HG03159 (cell line): Measurements from ENCODE around the gene TAGLN2.
A peak's percentile ranks its signal among the peaks of the same experiment; 100 is the strongest.

Source experiments
- ATAC-seq: cut with Tn5 transposase; IDR thresholded peaks from one replicate; pipeline ENCODE4 v1.9.1; 2021; ENCODE audit warnings: mild to moderate bottlenecking, moderate library complexity; ENCODE audit not compliant: unreplicated experiment

Gene TAGLN2

GRCh38 chr1:159924791-159925718 is at the start of gene TAGLN2:
TAGLN2 (minus strand) TSS chr1:159925507; CDS start chr1:159920509, 4,998 bp downstream.
- ATAC-seq = peak; percentile 50

DNA sequence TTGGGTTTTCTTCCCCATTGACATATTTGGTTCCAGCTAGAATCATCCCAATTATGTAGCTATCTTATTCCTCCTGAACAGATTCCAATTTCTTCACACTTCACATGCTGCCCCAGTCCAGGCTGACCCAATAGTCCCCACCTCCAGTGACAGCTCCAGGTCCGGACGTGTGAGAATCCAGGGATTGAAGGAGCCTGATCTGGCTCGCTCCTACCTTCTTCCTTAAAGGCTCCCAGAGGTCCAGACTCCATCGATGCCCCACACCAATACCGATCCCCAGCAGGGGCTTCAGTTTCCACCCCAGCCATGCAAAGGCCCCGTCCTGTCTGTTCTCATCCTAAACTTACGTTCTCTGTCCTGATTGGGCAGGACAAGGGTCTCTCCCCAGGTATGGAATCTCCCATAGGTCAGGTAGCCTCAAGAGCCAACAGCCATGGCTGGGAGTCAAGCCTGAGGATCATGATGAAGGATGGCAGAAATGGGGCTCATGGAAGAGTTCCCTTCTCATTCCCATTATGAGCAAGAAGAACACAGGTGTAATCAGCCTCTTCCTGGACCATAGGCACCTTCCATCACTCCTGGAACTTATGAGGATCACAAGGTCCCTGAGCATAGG is 49.2 kb upstream of the TAGLN2 start:
- ATAC-seq = no peak

GRCh38 chr1:159973350-159973940 is 48.1 kb upstream of the TAGLN2 start:
- no peak for ATAC-seq

- no peak for ATAC-seq
Observed at GRCh38 chr1:159972443-159973205, 47.3 kb upstream of the TAGLN2 start.

DNA sequence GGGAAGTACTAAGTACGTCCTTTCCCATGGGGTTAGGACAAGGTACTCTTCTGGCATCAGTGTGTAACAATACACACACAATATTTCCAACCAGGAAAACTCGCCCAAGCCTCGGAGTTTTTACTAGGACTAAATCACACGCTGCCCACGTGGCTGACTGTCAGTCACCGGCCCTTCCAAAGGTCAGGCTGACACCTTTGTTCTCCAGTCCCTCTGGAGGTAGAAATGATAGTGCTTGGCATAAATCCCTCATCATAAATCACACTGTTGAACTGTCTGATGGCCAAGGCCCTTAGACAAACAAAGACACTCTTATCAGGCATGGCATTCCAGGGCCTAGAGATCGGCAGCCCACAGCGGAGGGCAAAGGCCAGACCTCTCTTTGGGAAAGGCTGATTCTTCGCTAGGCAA is 45.6 kb upstream of the TAGLN2 start:
- no peak for ATAC-seq

- no peak for ATAC-seq
Observed at GRCh38 chr1:159968901-159969300, 43.6 kb upstream of the TAGLN2 start.

DNA sequence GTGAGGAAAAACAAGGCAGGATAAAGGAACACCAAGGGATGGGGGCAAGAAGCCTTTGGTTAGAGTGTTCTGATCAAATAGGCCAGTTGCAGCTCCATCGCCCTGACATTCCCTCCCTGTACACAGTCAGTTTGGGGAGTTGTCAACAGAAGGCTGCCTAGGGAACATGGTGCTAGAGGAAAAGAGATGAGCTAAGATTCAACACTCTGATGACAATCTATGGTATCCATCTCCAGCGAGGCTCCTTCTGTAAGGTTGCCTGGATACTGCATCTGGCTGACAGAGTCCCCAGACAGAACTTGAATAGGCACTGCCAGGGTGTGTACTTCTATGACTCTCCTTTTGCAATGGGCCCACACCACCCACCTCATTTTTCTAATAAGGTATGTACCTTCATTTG is 40.0 kb upstream of the TAGLN2 start:
- no peak for ATAC-seq

DNA sequence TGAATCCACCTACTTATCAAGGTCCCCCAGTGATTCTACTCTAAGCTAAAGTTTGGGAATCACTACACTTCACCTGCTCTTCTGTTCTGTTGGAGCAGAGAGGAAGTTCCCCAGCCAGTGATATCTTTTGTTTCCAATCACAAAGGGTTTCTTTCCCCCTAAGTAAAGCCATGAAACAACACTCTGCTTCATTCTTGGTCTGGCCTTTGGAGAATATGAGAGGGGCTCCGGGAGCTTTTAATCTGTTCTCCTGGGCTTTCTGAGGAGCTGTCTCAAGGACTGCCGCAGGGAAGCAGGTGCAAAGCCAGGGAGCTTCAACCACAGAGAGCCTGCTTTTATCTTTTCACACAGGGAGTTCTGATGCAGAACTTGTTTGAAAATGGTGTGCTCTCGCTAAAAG is 38.8 kb upstream of the TAGLN2 start:
- no peak for ATAC-seq

- no peak for ATAC-seq
Observed at GRCh38 chr1:159962176-159962575, 36.9 kb upstream of the TAGLN2 start.

DNA sequence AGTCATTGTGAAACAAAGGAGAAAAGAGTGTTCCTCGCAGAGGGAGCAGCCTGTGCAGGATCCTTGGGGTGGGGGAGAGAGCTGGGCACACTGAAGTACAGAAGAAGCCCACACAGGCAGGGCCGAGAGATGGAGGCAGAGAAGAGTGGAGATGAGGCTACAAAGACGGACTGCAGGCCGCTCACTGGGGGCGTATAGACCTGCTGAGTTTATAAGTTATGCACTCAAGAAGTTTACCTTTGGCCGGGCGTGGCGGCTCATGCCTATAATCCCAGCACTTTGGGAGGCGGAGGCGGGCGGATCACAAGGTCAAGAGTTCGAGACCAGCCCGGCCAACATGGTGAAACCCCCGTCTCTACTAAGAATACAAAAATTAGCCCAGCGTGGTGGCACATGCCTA is 36.3 kb upstream of the TAGLN2 start:
- no peak for ATAC-seq

DNA sequence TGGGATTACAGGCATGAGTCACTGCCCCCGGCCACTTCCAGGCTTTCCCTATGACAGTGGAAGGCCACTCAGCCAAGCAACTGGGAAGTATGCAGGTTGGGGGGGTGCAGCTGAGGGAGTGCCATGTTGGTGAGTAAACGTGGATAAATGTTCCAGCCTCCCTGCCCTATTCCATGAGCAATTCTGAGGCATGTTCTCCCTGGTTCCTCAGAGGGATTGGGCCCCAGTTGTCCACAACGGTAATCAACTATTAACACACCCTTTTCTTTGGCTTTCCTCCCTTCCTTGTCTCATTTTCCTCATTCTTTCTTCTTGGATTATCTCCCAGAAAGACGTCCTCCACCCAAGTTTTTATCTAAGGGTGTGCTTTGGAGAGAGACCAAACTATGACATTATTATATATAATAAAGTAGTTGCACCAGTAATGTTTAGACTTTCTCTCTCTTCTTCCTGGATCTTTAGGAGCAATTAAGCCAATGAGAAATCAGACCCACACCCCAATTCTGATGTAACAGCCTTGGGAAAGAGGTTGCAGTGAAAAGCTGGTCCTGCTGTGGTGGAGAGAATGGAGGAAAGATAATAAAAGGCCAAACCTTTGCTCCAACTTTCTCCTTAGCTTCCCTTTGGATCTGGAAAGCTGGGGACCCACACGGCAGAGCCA is 35.5 kb upstream of the TAGLN2 start:
- no peak for ATAC-seq

- ATAC-seq = no peak
Observed at GRCh38 chr1:159959451-159959850, 34.1 kb upstream of the TAGLN2 start.

DNA sequence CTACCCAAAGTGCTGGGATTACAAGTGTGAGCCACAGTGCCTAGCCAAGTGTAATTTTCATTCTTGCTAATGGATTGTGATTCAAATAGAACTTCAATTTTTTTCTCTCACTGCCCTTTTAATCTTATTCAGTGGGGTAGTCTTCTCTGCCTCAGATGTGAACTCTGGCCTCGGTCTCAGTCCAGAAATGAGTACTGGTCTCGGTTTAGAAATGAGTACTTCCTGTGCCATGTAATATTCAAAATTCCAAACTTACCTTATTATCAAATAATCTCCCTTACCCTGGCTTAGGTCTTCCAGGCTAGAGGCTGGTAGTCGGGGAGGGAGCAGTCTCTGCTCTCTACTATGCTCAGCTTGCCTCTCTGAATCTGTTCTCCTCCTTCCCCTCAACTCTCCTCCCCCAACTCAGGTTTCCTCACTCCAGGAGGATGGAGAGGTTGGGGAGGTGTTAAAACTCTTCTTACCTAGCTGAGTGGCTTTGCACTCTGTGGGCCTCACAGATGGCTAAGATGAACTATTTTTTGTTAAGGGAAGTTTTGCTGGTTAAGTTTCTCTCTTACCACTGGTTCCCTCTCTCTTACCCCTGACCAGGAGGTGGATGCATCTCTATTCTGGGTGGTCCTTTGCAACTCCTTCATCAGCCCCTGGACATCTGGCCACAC is 33.5 kb upstream of the TAGLN2 start:
- ATAC-seq = peak; percentile 64

DNA sequence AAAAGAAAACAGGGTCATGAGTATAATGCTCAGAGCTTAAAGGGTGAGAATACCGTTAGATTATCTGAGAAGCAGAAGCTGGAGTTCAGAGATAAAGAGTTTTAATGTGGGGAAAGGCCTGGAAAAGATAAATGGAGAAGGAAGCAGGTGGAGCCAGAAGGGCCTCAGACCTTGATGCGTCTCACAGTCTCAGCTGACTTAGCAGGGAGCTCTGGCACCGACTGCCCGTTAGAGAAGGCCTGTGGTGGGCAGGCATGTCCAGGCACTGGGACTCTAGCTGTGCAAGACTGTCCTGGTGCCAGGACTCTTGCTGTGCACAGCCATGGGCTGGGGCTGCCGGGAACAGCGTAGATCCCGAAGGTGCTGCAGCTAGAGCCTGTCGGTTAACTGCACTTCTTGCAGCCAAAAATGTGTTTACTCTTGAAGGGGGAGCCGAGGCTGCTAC is 32.5 kb upstream of the TAGLN2 start:
- no peak for ATAC-seq

DNA sequence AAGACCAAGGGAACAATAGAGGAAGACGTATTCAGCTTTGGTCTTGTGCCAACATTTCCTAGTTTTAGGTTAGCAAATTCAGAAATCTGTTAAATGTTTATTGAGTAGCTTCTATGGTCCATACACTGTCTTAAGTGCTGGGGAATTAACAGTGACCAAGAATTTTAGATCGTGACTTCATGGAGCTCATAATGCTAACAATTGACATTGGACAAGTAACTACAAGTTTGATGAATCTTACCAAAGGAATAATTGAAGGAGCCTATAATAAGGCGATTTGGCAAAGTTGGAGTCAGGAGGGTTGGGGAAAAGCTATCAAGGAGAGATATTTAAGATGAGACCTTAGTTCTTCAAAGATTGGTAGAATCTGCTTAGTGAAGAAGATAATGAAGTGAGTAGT is 30.1 kb upstream of the TAGLN2 start:
- ATAC-seq = no peak

DNA sequence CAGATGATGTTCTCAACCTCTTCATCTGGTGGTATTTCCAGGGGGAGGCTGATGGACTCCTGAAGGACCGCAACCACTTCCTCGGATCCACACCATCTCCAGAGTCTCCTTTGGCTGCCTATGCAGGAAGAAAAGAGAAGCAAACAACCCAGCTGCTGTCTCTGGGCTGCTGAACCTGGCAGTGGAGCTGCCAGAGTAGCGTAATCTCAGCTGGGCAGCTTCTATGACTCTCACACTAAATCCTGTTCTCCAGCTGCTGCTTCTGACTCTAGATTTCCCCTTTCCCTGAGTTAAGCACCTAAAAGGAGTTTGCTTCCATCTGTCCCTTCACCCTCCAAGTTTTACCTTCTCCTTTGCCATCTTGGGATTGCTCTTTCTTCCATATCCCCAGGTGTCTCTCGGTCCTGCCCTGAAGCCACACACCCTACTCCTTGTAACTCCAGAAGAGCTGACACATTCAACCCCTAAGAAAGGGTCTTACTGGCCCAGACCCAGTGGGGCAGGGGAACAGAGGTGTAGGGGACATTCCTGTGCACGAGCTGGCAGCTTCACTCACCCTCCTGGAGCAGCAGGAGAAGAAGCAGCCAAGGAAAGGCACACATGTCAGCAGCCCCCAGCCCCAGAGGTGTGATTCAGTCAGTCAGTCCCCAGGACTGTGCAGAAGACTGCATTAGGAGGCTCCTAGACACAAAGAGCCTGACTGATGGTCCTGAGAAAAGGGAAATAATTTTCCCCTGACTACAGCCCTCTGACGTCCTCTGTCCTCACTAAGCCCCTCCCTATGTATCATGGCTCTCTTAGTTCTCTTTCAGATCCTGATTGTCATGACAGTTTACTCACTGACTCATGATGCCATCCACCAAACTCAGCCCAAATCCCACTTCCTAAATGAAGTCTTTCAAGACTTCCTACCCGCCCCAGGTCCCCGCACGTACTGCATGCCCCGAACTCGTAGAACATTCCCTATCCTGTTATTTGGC is 28.5 kb upstream of the TAGLN2 start, which contains the start of gene SLAMF9:
SLAMF9 (minus strand) TSS at position 702 of the 980 bp plus-strand sequence; CDS start at position 602, 100 bp downstream.
- ATAC-seq = no peak

DNA sequence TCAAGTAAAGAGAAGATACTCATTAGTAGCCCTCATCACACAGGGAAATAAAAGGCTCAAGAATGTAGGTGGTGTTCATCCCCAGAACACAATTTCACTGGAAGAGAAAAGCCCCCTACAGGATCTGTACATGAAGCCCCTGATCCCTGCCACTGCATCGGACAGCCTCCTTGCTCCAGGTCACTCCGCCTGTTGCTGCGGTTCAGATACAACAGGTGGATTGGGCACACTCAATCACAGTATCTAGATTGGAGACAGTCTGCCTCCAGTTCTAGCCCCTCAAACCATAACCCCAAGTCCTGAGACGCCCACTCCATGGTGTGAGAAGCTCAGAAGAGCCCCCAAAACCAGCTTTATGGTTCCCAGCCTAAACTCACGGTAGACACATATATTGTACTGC is 27.6 kb upstream of the TAGLN2 start:
- ATAC-seq = no peak

- no peak for ATAC-seq
Observed at GRCh38 chr1:159951551-159951950, 26.2 kb upstream of the TAGLN2 start.

DNA sequence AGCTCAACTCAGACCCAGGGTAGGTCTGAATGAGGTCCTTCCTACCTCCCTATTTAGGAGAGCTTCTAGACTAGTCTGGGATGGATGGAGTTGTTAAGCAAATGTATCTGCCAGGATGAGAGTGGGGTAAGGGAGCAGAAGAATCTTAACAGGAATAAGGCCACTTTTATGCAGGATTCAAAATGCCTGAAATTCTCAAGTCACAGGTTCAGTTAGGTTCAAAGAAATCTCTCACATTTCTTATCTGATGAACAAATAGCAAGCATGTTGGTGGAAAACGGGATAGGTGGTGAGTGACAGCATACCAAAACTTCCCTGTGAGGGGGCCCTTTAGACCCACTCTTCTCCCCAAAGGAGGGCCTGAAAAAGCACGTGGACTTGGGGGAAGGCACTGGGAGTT is 25.7 kb upstream of the TAGLN2 start:
- ATAC-seq = no peak
